HEK293 (cell line): ENCODE results near the gene DOK1.

Experiments used
- FEZF1 ChIP-seq: fragments of 450-650 bp; formaldehyde crosslinking; IDR thresholded peaks from 2 replicates; pipeline ENCODE4 v1.5.1; 2016; ENCODE audit warnings: missing biosample characterization, missing genetic modification characterization
- HOXA7 ChIP-seq: sonication (generic); formaldehyde crosslinking; IDR thresholded peaks from 2 replicates; pipeline ENCODE4 v1.8.1; 2022; ENCODE audit warnings: missing genetic modification reagents, borderline replicate concordance
- HOXC10 ChIP-seq: sonication (generic); formaldehyde crosslinking; IDR thresholded peaks from 2 replicates; pipeline ENCODE4 v1.8.1; 2023; ENCODE audit warnings: mild to moderate bottlenecking, missing genetic modification reagents
- MEIS1 ChIP-seq: sonication (generic); formaldehyde crosslinking; IDR thresholded peaks from 2 replicates; pipeline ENCODE4 v1.8.1; 2022; ENCODE audit warnings: missing genetic modification reagents, mild to moderate bottlenecking, borderline replicate concordance
- MZF1 ChIP-seq: fragments of 450-650 bp; formaldehyde crosslinking; IDR thresholded peaks from 2 replicates; pipeline ENCODE4 v1.5.1; 2017; ENCODE audit warnings: missing biosample characterization, missing genetic modification characterization, borderline replicate concordance
- SCRT2 ChIP-seq: fragments of 450-650 bp; formaldehyde crosslinking; IDR thresholded peaks from 2 replicates; pipeline ENCODE4 v1.5.1; 2016; ENCODE audit warnings: missing biosample characterization, missing genetic modification characterization
- WT1 ChIP-seq: fragments of 450-650 bp; formaldehyde crosslinking; IDR thresholded peaks from 2 replicates; pipeline ENCODE4 v1.5.1; 2016; ENCODE audit warnings: missing biosample characterization, missing genetic modification characterization
- ZBTB17 ChIP-seq: fragments of 450-650 bp; formaldehyde crosslinking; IDR thresholded peaks from 2 replicates; pipeline ENCODE4 v1.5.1; 2016; ENCODE audit warnings: missing biosample characterization, missing genetic modification characterization
- ZNF140 ChIP-seq: fragments of 450-650 bp; formaldehyde crosslinking; IDR thresholded peaks from 2 replicates; pipeline ENCODE4 v1.5.1; 2016; ENCODE audit warnings: missing biosample characterization, missing genetic modification characterization
- ZNF155 ChIP-seq: fragments of 450-650 bp; formaldehyde crosslinking; IDR thresholded peaks from 2 replicates; pipeline ENCODE4 v1.5.1; 2016; ENCODE audit warnings: missing biosample characterization, missing genetic modification characterization
- ZNF175 ChIP-seq: fragments of 450-650 bp; formaldehyde crosslinking; IDR thresholded peaks from 2 replicates; pipeline ENCODE4 v1.5.1; 2016; ENCODE audit warnings: missing biosample characterization, missing genetic modification characterization
- ZNF221 ChIP-seq: fragments of 450-650 bp; formaldehyde crosslinking; IDR thresholded peaks from 2 replicates; pipeline ENCODE4 v1.5.1; 2017; ENCODE audit warnings: missing biosample characterization, missing genetic modification characterization, borderline replicate concordance
- ZNF501 ChIP-seq: fragments of 450-650 bp; formaldehyde crosslinking; IDR thresholded peaks from 2 replicates; pipeline ENCODE4 v1.5.1; 2016; ENCODE audit warnings: missing biosample characterization, missing genetic modification characterization
- ZNF510 ChIP-seq: fragments of 450-650 bp; formaldehyde crosslinking; IDR thresholded peaks from 2 replicates; pipeline ENCODE4 v1.5.1; 2018; ENCODE audit warnings: mild to moderate bottlenecking, missing genetic modification characterization, missing biosample characterization; ENCODE audit not compliant: insufficient replicate concordance
- ZNF521 ChIP-seq: fragments of 450-650 bp; formaldehyde crosslinking; IDR thresholded peaks from 2 replicates; pipeline ENCODE4 v1.5.1; 2017; ENCODE audit warnings: missing biosample characterization, mild to moderate bottlenecking, missing genetic modification characterization
- ZNF555 ChIP-seq: fragments of 450-650 bp; formaldehyde crosslinking; conservative IDR thresholded peaks from 2 replicates; pipeline ENCODE4 v1.5.1; 2017; ENCODE audit warnings: missing biosample characterization, mild to moderate bottlenecking, missing genetic modification characterization, inconsistent platforms
- ZNF624 ChIP-seq: fragments of 450-650 bp; formaldehyde crosslinking; IDR thresholded peaks from 2 replicates; pipeline ENCODE4 v1.5.1; 2017; ENCODE audit warnings: missing biosample characterization, missing genetic modification characterization
- ZNF843 ChIP-seq: fragments of 450-650 bp; formaldehyde crosslinking; IDR thresholded peaks from 2 replicates; pipeline ENCODE4 v1.5.1; 2016; ENCODE audit warnings: missing biosample characterization, missing genetic modification characterization
- TF ChIP-seq, protein P1 (sequence below): fragments of 450-650 bp; formaldehyde crosslinking; IDR thresholded peaks from 2 replicates; pipeline ENCODE4 v1.5.1; 2016; ENCODE audit warnings: missing biosample characterization, missing genetic modification characterization
- TF ChIP-seq, protein P2 (sequence below): fragments of 450-650 bp; formaldehyde crosslinking; conservative IDR thresholded peaks from 2 replicates; pipeline ENCODE4 v1.5.1; 2016; ENCODE audit warnings: low read depth, missing biosample characterization, missing genetic modification characterization
- TF ChIP-seq, protein P3 (sequence below): sonication (generic); formaldehyde crosslinking; IDR thresholded peaks from 2 replicates; pipeline ENCODE4 v1.8.1; 2022; ENCODE audit warnings: mild to moderate bottlenecking, moderate library complexity, missing genetic modification reagents
- TF ChIP-seq, protein P4 (sequence below): fragments of 450-650 bp; formaldehyde crosslinking; IDR thresholded peaks from 2 replicates; pipeline ENCODE4 v1.5.1; 2017; ENCODE audit warnings: missing biosample characterization, missing genetic modification characterization
- TF ChIP-seq, protein P5 (sequence below): fragments of 450-650 bp; formaldehyde crosslinking; IDR thresholded peaks from 2 replicates; pipeline ENCODE4 v1.5.1; 2016; ENCODE audit warnings: missing biosample characterization, missing genetic modification characterization
- TF ChIP-seq, protein P6 (sequence below): fragments of 450-650 bp; formaldehyde crosslinking; IDR thresholded peaks from 2 replicates; pipeline ENCODE4 v1.5.1; 2016; ENCODE audit warnings: missing biosample characterization, missing genetic modification characterization
- TF ChIP-seq, protein P7 (sequence below): fragments of 450-650 bp; formaldehyde crosslinking; IDR thresholded peaks from 2 replicates; pipeline ENCODE4 v1.5.1; 2017; ENCODE audit warnings: missing biosample characterization, mild to moderate bottlenecking, missing genetic modification characterization, moderate library complexity

DOK1 gene

DNA sequence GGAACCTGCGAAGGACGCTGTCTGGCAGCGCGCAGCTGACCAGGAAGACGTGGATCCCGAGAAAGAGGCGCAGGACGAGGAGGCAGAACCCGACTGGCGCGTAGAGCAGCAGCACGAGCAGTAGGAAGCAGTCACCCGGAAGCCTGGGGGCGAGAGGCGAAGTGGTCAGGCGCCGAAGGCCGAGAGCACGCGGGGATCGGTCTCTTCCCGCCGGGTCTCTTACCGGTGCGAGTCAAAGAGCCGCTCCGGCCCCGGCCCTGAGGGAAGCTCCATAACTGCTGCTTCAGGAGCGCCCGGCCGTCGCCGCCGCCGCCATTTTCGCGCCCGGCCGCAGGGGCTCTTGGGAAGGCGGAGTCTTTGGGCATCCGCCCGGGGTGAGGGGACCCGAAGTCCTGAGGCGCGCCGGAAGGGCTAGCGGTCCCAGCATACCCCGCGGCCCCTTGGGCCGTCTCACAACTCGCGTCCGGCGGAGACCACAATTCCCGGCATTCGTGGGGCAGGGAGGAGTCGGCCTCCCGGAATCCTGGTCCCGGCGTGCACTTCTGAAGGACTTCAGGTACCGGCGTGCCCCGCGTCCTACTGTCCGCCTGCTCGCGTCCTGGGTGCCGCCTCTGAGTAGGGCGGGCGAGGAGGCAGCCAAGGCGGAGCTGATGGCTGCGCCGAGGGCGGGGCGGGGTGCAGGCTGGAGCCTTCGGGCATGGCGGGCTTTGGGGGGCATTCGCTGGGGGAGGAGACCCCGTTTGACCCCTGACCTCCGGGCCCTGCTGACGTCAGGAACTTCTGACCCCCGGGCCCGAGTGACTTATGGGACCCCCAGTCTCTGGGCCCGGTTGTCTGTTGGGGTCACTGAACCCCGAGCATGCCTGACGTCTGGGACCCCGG, 24.9 kb upstream of the DOK1 start, which contains the start of the genes AUP1 and HTRA2 (continued):
- TF ChIP-seq, protein P1, sequence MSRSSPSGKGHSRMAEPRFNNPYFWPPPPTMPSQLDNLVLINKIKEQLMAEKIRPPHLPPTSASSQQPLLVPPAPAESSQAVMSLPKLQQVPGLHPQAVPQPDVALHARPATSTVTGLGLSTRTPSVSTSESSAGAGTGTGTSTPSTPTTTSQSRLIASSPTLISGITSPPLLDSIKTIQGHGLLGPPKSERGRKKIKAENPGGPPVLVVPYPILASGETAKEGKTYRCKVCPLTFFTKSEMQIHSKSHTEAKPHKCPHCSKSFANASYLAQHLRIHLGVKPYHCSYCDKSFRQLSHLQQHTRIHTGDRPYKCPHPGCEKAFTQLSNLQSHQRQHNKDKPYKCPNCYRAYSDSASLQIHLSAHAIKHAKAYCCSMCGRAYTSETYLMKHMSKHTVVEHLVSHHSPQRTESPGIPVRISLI (tag by site-specific recombination): no peak
- TF ChIP-seq HOXC10 (CRISPR knock-in tag) (peak; percentile 30; the same call in 1 of the 2 replicates), MZF1 (no peak), ZNF501 (tag by site-specific recombination) (peak; percentile 86), ZNF175 (tag by site-specific recombination) (no peak), ZNF521 (no peak), WT1 (tag by site-specific recombination) (peak; percentile 64), ZNF140 (tag by site-specific recombination) (no peak), FEZF1 (tag by site-specific recombination) (no peak), ZNF555 (tag by site-specific recombination) (no peak), ZNF624 (no peak), ZNF155 (tag by site-specific recombination) (no peak), HOXA7 (CRISPR knock-in tag) (no peak), ZNF221 (tag by site-specific recombination) (no peak), ZBTB17 (tag by site-specific recombination) (peak; percentile 88), MEIS1 (CRISPR knock-in tag) (no peak), SCRT2 (peak; percentile 77), ZNF843 (peak; percentile 15; the same call in 1 of the 2 replicates), ZNF510 (tag by site-specific recombination) (no peak)
- TF ChIP-seq, protein P2, sequence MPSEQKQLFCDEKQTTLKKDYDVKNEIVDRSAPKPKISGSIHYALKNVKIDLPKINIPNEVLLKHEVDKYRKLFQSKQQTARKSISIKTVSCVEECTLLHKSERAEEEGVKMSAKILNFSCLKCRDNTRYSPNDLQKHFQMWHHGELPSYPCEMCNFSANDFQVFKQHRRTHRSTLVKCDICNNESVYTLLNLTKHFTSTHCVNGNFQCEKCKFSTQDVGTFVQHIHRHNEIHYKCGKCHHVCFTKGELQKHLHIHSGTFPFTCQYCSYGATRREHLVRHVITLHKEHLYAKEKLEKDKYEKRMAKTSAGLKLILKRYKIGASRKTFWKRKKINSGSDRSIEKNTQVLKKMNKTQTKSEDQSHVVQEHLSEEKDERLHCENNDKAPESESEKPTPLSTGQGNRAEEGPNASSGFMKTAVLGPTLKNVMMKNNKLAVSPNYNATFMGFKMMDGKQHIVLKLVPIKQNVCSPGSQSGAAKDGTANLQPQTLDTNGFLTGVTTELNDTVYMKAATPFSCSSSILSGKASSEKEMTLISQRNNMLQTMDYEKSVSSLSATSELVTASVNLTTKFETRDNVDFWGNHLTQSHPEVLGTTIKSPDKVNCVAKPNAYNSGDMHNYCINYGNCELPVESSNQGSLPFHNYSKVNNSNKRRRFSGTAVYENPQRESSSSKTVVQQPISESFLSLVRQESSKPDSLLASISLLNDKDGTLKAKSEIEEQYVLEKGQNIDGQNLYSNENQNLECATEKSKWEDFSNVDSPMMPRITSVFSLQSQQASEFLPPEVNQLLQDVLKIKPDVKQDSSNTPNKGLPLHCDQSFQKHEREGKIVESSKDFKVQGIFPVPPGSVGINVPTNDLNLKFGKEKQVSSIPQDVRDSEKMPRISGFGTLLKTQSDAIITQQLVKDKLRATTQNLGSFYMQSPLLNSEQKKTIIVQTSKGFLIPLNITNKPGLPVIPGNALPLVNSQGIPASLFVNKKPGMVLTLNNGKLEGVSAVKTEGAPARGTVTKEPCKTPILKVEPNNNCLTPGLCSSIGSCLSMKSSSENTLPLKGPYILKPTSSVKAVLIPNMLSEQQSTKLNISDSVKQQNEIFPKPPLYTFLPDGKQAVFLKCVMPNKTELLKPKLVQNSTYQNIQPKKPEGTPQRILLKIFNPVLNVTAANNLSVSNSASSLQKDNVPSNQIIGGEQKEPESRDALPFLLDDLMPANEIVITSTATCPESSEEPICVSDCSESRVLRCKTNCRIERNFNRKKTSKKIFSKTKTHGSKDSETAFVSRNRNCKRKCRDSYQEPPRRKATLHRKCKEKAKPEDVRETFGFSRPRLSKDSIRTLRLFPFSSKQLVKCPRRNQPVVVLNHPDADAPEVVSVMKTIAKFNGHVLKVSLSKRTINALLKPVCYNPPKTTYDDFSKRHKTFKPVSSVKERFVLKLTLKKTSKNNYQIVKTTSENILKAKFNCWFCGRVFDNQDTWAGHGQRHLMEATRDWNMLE (tag by site-specific recombination): 0 out of 2 replicates have a peak, but pooled peaks have one; percentile 47
- TF ChIP-seq, protein P3, sequence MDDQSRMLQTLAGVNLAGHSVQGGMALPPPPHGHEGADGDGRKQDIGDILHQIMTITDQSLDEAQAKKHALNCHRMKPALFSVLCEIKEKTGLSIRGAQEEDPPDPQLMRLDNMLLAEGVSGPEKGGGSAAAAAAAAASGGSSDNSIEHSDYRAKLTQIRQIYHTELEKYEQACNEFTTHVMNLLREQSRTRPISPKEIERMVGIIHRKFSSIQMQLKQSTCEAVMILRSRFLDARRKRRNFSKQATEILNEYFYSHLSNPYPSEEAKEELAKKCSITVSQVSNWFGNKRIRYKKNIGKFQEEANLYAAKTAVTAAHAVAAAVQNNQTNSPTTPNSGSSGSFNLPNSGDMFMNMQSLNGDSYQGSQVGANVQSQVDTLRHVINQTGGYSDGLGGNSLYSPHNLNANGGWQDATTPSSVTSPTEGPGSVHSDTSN (CRISPR knock-in tag): no peak
- TF ChIP-seq, protein P4, sequence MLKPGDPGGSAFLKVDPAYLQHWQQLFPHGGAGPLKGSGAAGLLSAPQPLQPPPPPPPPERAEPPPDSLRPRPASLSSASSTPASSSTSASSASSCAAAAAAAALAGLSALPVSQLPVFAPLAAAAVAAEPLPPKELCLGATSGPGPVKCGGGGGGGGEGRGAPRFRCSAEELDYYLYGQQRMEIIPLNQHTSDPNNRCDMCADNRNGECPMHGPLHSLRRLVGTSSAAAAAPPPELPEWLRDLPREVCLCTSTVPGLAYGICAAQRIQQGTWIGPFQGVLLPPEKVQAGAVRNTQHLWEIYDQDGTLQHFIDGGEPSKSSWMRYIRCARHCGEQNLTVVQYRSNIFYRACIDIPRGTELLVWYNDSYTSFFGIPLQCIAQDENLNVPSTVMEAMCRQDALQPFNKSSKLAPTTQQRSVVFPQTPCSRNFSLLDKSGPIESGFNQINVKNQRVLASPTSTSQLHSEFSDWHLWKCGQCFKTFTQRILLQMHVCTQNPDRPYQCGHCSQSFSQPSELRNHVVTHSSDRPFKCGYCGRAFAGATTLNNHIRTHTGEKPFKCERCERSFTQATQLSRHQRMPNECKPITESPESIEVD (tag by site-specific recombination): no peak
- TF ChIP-seq, protein P5, sequence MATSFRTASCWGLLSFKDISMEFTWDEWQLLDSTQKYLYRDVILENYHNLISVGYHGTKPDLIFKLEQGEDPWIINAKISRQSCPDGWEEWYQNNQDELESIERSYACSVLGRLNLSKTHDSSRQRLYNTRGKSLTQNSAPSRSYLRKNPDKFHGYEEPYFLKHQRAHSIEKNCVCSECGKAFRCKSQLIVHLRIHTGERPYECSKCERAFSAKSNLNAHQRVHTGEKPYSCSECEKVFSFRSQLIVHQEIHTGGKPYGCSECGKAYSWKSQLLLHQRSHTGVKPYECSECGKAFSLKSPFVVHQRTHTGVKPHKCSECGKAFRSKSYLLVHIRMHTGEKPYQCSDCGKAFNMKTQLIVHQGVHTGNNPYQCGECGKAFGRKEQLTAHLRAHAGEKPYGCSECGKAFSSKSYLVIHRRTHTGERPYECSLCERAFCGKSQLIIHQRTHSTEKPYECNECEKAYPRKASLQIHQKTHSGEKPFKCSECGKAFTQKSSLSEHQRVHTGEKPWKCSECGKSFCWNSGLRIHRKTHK (tag by site-specific recombination): no peak
- TF ChIP-seq, protein P6, sequence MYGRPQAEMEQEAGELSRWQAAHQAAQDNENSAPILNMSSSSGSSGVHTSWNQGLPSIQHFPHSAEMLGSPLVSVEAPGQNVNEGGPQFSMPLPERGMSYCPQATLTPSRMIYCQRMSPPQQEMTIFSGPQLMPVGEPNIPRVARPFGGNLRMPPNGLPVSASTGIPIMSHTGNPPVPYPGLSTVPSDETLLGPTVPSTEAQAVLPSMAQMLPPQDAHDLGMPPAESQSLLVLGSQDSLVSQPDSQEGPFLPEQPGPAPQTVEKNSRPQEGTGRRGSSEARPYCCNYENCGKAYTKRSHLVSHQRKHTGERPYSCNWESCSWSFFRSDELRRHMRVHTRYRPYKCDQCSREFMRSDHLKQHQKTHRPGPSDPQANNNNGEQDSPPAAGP (tag by site-specific recombination): peak; percentile 54
- TF ChIP-seq, protein P7, sequence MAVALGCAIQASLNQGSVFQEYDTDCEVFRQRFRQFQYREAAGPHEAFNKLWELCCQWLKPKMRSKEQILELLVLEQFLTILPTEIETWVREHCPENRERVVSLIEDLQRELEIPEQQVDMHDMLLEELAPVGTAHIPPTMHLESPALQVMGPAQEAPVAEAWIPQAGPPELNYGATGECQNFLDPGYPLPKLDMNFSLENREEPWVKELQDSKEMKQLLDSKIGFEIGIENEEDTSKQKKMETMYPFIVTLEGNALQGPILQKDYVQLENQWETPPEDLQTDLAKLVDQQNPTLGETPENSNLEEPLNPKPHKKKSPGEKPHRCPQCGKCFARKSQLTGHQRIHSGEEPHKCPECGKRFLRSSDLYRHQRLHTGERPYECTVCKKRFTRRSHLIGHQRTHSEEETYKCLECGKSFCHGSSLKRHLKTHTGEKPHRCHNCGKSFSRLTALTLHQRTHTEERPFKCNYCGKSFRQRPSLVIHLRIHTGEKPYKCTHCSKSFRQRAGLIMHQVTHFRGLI (tag by site-specific recombination): no peak
